ENCODE measurements around the gene PAWR.

PAWR gene

DNA sequence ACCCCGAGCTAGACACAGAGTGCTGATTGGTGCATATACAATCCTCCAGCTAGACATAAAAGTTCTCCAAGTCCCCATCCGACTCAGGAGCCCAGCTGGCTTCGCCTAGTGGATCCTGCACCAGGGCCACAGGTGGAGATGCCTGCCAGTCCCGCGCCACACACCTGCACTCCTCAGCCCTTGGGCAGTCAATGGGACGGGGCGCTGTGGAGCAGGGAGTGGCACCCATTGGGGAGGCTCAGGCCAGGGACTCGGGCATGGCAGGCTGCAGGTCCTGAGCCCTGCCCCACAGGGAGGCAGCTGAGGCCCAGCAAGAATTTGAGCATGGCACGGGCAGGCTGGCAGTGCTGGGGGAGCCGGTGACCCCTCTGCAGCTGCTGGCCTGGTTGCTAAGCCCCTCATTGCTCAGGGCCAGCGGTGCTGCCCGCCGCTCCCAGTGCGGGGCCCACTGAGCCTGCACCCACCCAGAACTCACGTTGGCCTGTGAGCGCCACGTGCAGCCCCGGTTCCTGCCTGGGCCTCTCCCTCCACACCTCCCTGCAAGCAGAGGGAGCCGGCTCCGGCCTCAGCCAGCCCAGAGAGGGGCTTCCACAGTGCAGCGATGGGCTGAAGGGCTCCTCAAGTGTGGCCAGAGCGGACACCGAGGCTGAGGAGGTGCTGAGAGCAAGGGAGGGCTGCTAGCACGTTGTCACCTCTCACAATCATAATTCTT is 136.7 kb downstream of the PAWR start:
- TF ChIP-seq, protein P1, sequence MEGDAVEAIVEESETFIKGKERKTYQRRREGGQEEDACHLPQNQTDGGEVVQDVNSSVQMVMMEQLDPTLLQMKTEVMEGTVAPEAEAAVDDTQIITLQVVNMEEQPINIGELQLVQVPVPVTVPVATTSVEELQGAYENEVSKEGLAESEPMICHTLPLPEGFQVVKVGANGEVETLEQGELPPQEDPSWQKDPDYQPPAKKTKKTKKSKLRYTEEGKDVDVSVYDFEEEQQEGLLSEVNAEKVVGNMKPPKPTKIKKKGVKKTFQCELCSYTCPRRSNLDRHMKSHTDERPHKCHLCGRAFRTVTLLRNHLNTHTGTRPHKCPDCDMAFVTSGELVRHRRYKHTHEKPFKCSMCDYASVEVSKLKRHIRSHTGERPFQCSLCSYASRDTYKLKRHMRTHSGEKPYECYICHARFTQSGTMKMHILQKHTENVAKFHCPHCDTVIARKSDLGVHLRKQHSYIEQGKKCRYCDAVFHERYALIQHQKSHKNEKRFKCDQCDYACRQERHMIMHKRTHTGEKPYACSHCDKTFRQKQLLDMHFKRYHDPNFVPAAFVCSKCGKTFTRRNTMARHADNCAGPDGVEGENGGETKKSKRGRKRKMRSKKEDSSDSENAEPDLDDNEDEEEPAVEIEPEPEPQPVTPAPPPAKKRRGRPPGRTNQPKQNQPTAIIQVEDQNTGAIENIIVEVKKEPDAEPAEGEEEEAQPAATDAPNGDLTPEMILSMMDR (IDR thresholded peaks at IDR 0.05; ENCODE audit: low read depth, low read length, missing control alignments), result no peak
- Histone ChIP-seq H3K27me3 (replicated peaks) (no peaks in the 10 kb centered on the region), H3K36me3 (replicated peaks) (peaks cover 16% of the 10 kb centered on the region), H3K27ac (no peak overlapping the region), H3K4me3 (ENCODE audit: low read depth, low read length) (no peak overlapping the region)
- in situ Hi-C loops (cut with HindIII; ENCODE audit: low pct_ligation_motif_present, low sequenced_read_pairs), result loop anchor here (25.0 kb wide), 1 partner anchor 633 kb away; no protein-coding TSS in a partner anchor
- DNase-seq, result no peak

- Histone ChIP-seq H3K4me3 (ENCODE audit: low read depth, low read length) (no peak overlapping the region), H3K27ac (no peak overlapping the region), H3K27me3 (replicated peaks) (no peaks in the 10 kb centered on the region), H3K36me3 (replicated peaks) (peaks cover 16% of the 10 kb centered on the region)
- TF ChIP-seq, protein P1 (IDR thresholded peaks at IDR 0.05; ENCODE audit: low read depth, low read length, missing control alignments), result no peak
- DNase-seq, result no peak
- in situ Hi-C loops (cut with HindIII; ENCODE audit: low pct_ligation_motif_present, low sequenced_read_pairs), result loop anchor here (25.0 kb wide), 1 partner anchor 635 kb away; no protein-coding TSS in a partner anchor
Observed at GRCh38 chr12:79552192-79552591, 138.6 kb downstream of the PAWR start.

DNA sequence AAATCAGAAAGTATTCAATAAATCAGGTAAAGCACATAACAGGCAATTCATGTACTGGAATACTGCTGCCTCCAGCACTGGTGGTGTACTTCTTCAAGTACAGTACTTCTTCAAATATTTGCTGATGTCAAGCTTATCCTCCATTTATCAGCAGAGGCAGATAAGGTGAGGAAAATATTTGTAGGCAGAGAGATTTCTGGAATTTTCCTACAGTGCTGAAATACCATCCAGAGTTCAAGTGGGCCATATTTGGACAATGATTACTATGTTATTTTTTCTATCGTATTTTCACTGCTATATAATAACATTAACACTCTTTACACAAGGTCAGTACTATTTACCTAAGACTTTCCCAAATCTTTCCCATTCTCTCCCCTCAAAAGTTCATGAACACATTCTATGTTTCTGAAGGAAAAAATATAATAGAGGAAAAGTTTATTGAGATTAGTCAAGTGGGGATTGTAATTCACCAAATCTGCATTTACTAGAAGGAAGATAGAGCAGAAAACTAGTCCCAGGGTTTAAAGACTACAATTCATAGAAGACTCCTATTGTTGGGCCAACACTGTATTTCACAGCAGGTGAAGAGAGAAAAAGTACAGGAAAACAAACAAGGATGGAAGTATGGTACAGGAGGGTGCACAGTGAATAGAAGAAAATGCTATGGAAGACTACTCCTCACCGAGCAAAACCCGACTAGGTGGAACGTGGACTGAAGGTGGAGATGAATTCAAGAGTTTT is 141.1 kb downstream of the PAWR start:
- DNase-seq, result peak; percentile 75

GRCh38 chr12:79548610-79548924 is 142.2 kb downstream of the PAWR start:
- TF ChIP-seq, protein P1 (IDR thresholded peaks at IDR 0.05; ENCODE audit: low read depth, low read length, missing control alignments), result no peak
- no peak for DNase-seq
- H3K36me3 ChIP-seq (replicated peaks), result peaks cover 15% of the 10 kb centered on the region
- in situ Hi-C loops (cut with HindIII; ENCODE audit: low pct_ligation_motif_present, low sequenced_read_pairs), result no loop called here
- H3K27me3 ChIP-seq (replicated peaks), result no peaks in the 10 kb centered on the region
- H3K4me3 ChIP-seq (ENCODE audit: low read depth, low read length), result no peak overlapping the region
- peak overlapping the region; percentile 92 for H3K27ac ChIP-seq

More for the DNA sequence above, 141.1 kb downstream of the PAWR start:
- Histone ChIP-seq H3K36me3 (replicated peaks) (peaks cover 16% of the 10 kb centered on the region), H3K27me3 (replicated peaks) (no peaks in the 10 kb centered on the region), H3K27ac (peak overlapping the region; percentile 92), H3K4me3 (ENCODE audit: low read depth, low read length) (no peak overlapping the region)
- TF ChIP-seq, protein P1 (IDR thresholded peaks at IDR 0.05; ENCODE audit: low read depth, low read length, missing control alignments), result no peak
- in situ Hi-C loops (cut with HindIII; ENCODE audit: low pct_ligation_motif_present, low sequenced_read_pairs), result loop anchor here (25.0 kb wide), 1 partner anchor 638 kb away; no protein-coding TSS in a partner anchor

DNA sequence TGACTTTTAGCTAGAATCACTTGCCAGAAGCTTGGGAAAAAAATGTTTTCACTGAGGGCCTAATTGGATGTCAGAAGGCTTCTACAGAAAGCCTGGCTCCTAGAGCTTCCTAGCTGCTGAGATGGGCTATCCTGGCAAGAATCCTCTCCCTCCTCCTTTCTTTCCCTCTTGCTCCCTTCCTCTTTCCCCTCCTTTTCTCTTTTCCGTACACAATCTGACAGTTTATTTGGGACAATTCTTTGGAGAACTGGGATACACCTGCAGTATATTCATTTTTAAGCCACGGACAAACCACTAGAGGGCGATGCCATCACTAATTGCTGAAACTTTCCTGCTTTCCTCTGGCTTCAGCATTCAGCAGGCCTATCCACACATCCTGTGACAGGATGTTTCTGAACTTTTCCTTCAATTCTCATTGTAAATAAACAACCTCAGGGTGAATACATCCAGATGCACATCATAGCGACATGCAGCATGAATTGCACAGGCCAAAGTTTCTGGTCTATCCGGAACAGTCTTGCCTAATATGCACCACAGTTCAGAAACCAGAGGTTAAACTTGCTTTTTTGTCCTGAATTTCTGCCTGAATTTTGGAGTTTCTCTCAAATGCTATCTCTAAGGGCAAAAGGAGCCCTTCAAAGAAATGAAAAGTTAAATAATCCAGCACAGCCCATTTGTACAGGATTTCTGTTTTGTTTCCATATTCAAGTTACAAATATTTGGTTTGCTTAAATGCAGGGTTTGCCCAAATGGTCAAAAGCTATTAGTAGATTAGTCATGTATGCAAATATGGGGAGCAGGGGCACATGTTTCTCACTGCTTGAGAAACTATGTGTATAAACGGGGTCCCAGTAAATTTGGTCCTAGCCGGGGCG is 142.8 kb downstream of the PAWR start:
- TF ChIP-seq, protein P1 (IDR thresholded peaks at IDR 0.05; ENCODE audit: low read depth, low read length, missing control alignments), result peak; percentile 82
- peak overlapping the region; percentile 92 for H3K27ac ChIP-seq
- in situ Hi-C loops (cut with HindIII; ENCODE audit: low pct_ligation_motif_present, low sequenced_read_pairs), result no loop called here

More for the DNA sequence above, 142.8 kb downstream of the PAWR start:
- peak; percentile 77 for DNase-seq
- H3K27me3 ChIP-seq (replicated peaks), result no peaks in the 10 kb centered on the region
- peaks cover 10% of the 10 kb centered on the region for H3K36me3 ChIP-seq (replicated peaks)
- H3K4me3 ChIP-seq (ENCODE audit: low read depth, low read length), result no peak overlapping the region
